HFF-Myc (cell line): ENCODE measurements around the gene DIAPH3.

ENCODE experiments used
- DNase-seq: peaks from one replicate; pipeline ENCODE4 v3.0.0-alpha.2; 2011; ENCODE audit warnings: low read depth; ENCODE audit errors: extremely low read depth
- H3K4me3 ChIP-seq: replicated peaks from 2 replicates; pipeline ENCODE4 v1.5.1; 2011; ENCODE audit warnings: low read depth, mild to moderate bottlenecking, control low read depth, low read length
- TF ChIP-seq, protein P1 (sequence below): IDR thresholded peaks from 2 replicates; pipeline ENCODE4 v1.5.1; 2012; ENCODE audit warnings: mild to moderate bottlenecking, low read depth, low read length, control low read depth; ENCODE audit errors: missing control alignments

Gene DIAPH3

DNA sequence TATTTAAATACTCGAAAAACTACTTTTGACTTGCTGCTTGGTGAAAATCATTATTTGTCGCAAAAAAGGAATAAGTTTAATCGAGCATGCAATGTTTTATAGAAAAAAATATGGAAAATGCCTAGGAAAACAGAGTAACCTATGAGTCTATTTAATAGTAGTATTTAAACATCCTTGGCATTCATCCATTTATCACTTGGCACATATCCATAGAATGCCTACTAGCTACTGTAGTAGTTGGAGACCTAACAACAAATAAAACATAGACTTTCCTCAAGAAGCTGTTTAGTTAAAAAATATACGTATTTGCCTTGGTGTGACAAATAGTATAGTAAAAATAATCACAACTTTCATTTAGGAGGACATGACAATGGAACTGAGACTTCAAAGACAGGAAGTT is 302.1 kb downstream of the DIAPH3 start:
- DNase-seq = no peak
- TF ChIP-seq, protein P1, sequence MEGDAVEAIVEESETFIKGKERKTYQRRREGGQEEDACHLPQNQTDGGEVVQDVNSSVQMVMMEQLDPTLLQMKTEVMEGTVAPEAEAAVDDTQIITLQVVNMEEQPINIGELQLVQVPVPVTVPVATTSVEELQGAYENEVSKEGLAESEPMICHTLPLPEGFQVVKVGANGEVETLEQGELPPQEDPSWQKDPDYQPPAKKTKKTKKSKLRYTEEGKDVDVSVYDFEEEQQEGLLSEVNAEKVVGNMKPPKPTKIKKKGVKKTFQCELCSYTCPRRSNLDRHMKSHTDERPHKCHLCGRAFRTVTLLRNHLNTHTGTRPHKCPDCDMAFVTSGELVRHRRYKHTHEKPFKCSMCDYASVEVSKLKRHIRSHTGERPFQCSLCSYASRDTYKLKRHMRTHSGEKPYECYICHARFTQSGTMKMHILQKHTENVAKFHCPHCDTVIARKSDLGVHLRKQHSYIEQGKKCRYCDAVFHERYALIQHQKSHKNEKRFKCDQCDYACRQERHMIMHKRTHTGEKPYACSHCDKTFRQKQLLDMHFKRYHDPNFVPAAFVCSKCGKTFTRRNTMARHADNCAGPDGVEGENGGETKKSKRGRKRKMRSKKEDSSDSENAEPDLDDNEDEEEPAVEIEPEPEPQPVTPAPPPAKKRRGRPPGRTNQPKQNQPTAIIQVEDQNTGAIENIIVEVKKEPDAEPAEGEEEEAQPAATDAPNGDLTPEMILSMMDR = no peak
- H3K4me3 ChIP-seq = no peak overlapping the region

DNA sequence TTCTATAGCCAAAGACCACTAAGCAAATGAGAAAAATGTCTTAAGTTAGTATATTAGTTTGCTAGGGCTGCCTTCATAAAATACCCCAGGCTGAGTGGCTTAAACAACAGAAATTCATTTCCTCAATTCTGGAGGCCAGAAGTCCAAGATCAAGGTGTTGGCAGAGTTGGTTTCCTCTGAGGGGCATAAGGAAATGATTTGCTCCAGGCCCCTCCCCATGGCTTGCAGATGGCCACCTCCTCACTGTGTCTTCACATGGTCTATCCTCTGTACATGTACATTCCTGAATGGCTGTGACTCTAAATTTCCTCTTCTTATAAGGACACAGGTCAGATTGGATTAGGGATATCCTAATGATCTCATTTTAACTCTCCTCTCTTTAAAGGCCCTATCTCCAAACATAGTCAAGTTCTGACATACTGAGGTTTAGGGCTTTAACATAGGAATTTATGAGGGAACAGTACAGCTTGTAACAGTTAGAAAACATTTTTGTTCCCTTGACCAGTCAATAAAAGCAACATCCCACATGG is 307.4 kb downstream of the DIAPH3 start:
- no peak overlapping the region for H3K4me3 ChIP-seq
- DNase-seq = peak; percentile 33
- TF ChIP-seq, protein P1 = no peak

DNA sequence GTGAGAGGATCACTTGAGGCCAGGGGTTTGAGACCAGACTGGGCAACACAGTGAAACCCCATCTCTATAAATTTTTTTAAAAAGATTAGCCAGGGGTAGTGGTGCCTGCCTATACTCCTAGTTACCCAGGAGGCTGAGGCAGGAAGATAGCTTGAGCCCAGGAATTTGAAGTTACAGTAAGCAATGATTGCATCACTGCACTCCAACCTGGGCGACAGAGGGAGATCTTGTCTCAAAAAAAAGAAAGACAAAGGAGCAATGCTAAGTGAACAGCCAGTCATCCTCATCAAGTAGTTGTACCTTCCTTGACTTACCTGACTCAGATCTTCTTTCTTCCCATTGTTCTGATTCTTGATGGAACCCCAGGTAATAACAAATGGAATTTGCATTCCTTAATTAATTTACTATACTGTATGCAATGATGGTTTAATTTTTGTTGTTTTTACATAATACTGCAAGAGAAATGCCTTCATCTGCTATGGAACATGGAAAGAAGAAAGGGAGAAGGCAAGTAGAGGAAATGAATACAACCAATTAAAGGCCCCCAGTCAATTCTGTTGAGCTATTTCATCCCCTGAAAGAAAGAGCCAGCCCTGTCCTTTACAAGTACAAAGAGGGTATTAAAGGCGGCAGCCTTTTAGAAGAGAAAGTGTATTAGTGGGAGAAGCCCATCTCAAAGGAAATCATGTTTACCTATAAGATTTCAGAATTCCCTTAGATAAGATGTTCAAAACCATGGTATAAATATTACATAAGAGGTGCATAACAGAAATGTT is 316.7 kb downstream of the DIAPH3 start:
- no peak for DNase-seq
- H3K4me3 ChIP-seq = no peak overlapping the region

DNA sequence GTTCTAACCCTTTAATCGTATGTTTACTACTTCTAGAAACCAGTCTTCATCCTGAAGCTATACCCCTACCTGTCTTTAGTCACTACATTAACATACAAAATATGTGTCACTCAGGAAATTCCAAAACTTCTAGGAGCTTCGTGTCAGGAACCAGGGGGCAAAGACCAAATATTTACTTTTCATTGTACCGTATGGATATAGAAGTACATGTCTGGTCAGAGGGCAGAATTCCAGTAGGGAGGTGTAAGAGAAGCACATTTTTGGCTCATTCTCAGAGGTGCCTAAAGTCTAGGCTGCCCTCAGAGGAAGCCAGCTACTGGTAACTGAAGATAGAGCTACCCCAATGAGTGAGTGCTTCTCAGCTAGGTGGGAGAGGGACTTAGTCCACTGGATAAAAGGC is 320.7 kb downstream of the DIAPH3 start:
- TF ChIP-seq, protein P1 = no peak

More for the DNA sequence above, 316.7 kb downstream of the DIAPH3 start:
- TF ChIP-seq, protein P1 = no peak

DNA sequence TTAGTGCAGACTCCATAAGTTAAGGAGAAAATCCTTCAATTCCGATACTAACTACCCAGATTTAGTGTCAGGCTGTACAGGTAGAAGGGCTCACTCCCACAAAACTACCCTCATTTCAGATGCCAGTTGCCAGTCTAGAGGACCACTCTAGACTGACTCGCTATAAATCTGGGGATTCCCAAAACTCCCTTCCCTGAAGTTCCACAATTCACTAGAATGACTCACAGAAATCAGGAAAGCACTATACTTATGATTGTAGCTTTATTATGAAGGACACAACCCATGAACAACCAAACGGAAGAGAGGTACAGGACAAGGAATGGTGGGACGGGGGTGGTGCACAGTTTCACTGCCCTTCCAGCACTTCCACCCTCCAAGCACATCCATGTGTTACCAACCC is 321.2 kb downstream of the DIAPH3 start:
- no peak for DNase-seq
- TF ChIP-seq, protein P1 = no peak
- H3K4me3 ChIP-seq = no peak overlapping the region

More for the DNA sequence above, 320.7 kb downstream of the DIAPH3 start:
- no peak for DNase-seq
- H3K4me3 ChIP-seq = no peak overlapping the region

DNA sequence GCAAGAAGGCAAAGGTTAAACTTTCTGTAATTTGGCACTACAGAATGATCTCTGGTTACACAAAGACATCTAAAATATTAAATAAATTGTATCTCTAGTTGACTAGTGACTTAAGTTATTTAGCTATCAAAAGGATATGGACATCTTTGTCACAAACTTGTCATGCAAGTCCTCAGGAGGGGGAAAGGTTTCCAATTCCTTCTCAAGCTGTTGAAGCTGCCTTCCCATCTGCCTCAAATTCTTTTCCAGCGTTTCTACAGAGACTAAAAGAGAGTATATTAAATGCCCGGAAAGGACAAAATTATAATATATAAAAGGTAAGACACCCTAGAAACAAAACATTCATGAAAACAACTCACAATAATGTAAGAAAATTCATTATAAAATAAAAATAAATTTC is 324.5 kb downstream of the DIAPH3 start:
- TF ChIP-seq, protein P1 = no peak
- H3K4me3 ChIP-seq = no peak overlapping the region
- DNase-seq = no peak
